Measurements from ENCODE around the gene ZNF502.

Gene ZNF502

GRCh38 chr3:44761424-44762169 is 49.1 kb downstream of the ZNF502 start, which contains the start of the genes KIAA1143 and KIF15 (continued):
- TF ChIP-seq MEIS1 (CRISPR knock-in tag; IDR thresholded peaks at IDR 0.05; ENCODE audit: borderline replicate concordance) (no peak), ZNF677 (tag by site-specific recombination; IDR thresholded peaks at IDR 0.05) (no peak), WT1 (tag by site-specific recombination; IDR thresholded peaks at IDR 0.05) (0 out of 2 replicates have a peak, but pooled peaks have one; percentile 35), KLF8 (tag by site-specific recombination; IDR thresholded peaks at IDR 0.05) (peak; percentile 85), ZBTB10 (tag by site-specific recombination; IDR thresholded peaks at IDR 0.05) (peak; percentile 82), YY1 (tag by site-specific recombination; IDR thresholded peaks at IDR 0.05) (peak; percentile 99), ZBTB8A (tag by site-specific recombination; IDR thresholded peaks at IDR 0.05) (peak; percentile 71), ZNF530 (tag by site-specific recombination; IDR thresholded peaks at IDR 0.05; ENCODE audit: low read depth) (no peak), ZNF341 (tag by site-specific recombination; IDR thresholded peaks at IDR 0.05; ENCODE audit: low read depth) (peak; percentile 67), ZNF639 (tag by site-specific recombination; IDR thresholded peaks at IDR 0.05) (peak; percentile 93), ZNF280D (tag by site-specific recombination; IDR thresholded peaks at IDR 0.05) (peak; percentile 33; the same call in 1 of the 2 replicates), ZNF335 (tag by site-specific recombination; conservative IDR thresholded peaks at IDR 0.05) (peak; percentile 83), ZNF391 (tag by site-specific recombination; IDR thresholded peaks at IDR 0.05; ENCODE audit: borderline replicate concordance, low read depth) (peak; percentile 84; the same call in 1 of the 2 replicates), ZNF366 (tag by site-specific recombination; conservative IDR thresholded peaks at IDR 0.05) (0 out of 2 replicates have a peak, but pooled peaks have one; percentile 28), ZNF843 (tag by site-specific recombination; IDR thresholded peaks at IDR 0.05) (peak; percentile 67), ZNF747 (tag by site-specific recombination; IDR thresholded peaks at IDR 0.05) (no peak)
- TF ChIP-seq, protein P1, sequence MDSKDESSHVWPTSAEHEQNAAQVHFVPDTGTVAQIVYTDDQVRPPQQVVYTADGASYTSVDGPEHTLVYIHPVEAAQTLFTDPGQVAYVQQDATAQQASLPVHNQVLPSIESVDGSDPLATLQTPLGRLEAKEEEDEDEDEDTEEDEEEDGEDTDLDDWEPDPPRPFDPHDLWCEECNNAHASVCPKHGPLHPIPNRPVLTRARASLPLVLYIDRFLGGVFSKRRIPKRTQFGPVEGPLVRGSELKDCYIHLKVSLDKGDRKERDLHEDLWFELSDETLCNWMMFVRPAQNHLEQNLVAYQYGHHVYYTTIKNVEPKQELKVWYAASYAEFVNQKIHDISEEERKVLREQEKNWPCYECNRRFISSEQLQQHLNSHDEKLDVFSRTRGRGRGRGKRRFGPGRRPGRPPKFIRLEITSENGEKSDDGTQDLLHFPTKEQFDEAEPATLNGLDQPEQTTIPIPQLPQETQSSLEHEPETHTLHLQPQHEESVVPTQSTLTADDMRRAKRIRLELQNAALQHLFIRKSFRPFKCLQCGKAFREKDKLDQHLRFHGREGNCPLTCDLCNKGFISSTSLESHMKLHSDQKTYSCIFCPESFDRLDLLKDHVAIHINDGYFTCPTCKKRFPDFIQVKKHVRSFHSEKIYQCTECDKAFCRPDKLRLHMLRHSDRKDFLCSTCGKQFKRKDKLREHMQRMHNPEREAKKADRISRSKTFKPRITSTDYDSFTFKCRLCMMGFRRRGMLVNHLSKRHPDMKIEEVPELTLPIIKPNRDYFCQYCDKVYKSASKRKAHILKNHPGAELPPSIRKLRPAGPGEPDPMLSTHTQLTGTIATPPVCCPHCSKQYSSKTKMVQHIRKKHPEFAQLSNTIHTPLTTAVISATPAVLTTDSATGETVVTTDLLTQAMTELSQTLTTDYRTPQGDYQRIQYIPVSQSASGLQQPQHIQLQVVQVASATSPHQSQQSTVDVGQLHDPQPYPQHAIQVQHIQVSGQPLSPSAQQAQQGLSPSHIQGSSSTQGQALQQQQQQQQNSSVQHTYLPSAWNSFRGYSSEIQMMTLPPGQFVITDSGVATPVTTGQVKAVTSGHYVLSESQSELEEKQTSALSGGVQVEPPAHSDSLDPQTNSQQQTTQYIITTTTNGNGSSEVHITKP (tag by site-specific recombination; IDR thresholded peaks at IDR 0.05) = no peak; the same call in 1 of the 2 replicates
- TF ChIP-seq, protein P2, sequence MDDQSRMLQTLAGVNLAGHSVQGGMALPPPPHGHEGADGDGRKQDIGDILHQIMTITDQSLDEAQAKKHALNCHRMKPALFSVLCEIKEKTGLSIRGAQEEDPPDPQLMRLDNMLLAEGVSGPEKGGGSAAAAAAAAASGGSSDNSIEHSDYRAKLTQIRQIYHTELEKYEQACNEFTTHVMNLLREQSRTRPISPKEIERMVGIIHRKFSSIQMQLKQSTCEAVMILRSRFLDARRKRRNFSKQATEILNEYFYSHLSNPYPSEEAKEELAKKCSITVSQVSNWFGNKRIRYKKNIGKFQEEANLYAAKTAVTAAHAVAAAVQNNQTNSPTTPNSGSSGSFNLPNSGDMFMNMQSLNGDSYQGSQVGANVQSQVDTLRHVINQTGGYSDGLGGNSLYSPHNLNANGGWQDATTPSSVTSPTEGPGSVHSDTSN (CRISPR knock-in tag; IDR thresholded peaks at IDR 0.05) = no peak
- TF ChIP-seq, protein P3, sequence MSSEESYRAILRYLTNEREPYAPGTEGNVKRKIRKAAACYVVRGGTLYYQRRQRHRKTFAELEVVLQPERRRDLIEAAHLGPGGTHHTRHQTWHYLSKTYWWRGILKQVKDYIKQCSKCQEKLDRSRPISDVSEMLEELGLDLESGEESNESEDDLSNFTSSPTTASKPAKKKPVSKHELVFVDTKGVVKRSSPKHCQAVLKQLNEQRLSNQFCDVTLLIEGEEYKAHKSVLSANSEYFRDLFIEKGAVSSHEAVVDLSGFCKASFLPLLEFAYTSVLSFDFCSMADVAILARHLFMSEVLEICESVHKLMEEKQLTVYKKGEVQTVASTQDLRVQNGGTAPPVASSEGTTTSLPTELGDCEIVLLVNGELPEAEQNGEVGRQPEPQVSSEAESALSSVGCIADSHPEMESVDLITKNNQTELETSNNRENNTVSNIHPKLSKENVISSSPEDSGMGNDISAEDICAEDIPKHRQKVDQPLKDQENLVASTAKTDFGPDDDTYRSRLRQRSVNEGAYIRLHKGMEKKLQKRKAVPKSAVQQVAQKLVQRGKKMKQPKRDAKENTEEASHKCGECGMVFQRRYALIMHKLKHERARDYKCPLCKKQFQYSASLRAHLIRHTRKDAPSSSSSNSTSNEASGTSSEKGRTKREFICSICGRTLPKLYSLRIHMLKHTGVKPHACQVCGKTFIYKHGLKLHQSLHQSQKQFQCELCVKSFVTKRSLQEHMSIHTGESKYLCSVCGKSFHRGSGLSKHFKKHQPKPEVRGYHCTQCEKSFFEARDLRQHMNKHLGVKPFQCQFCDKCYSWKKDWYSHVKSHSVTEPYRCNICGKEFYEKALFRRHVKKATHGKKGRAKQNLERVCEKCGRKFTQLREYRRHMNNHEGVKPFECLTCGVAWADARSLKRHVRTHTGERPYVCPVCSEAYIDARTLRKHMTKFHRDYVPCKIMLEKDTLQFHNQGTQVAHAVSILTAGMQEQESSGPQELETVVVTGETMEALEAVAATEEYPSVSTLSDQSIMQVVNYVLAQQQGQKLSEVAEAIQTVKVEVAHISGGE (tag by site-specific recombination; conservative IDR thresholded peaks at IDR 0.05; ENCODE audit: low read depth) = peak; percentile 61
